ENCODE measurements around the gene ANKRD11.

ANKRD11 gene

GRCh38 chr16:89361751-89362539 lies 128.4 kb downstream of the ANKRD11 start:
- no peak for DNase-seq
- Histone ChIP-seq H3K23ac (ENCODE audit: low read length) (no peak overlapping the region), H3K4me3 (ENCODE audit: low read length) (no peak overlapping the region), H2BK15ac (replicated peaks; ENCODE audit: low read depth) (no peak overlapping the region), H3K79me1 (ENCODE audit: low read length) (peaks cover 25% of the 10 kb centered on the region), H3K36me3 (ENCODE audit: control insufficient read depth, insufficient read depth, low read length) (no peaks in the 10 kb centered on the region), H3K18ac (ENCODE audit: low read length) (no peak overlapping the region), H3K4me2 (ENCODE audit: low read length) (no peak overlapping the region), H4K5ac (ENCODE audit: low read length) (no peak overlapping the region), H3K56ac (ENCODE audit: low read length) (peak overlapping the region; percentile 25), H3K4ac (ENCODE audit: low read depth, low read length) (no peak overlapping the region), H4K8ac (ENCODE audit: low read depth, low read length) (no peak overlapping the region), H3K27ac (ENCODE audit: low read depth, low read length) (peak overlapping the region; percentile 65), H3K9ac (ENCODE audit: low read length) (no peak overlapping the region), H2AK5ac (ENCODE audit: low read length) (no peak overlapping the region), H2BK5ac (ENCODE audit: low read length) (no peak overlapping the region), H2BK120ac (ENCODE audit: low read depth, low read length) (no peak overlapping the region), H3K4me1 (ENCODE audit: control insufficient read depth, low read depth, low read length) (peaks cover 10% of the 10 kb centered on the region), H3K79me2 (ENCODE audit: control insufficient read depth, insufficient read depth, low read length) (peaks cover 91% of the 10 kb centered on the region), H3K27me3 (ENCODE audit: insufficient read depth, low read length, poor library complexity) (no peaks in the 10 kb centered on the region)
- no CpG with 5 or more reads among the region's 13 CpGs for WGBS (ENCODE audit: extremely low coverage, insufficient coverage, low lambda C conversion rate)

- peak overlapping the region; percentile 65 for H3K27ac ChIP-seq (ENCODE audit: low read depth, low read length)
- H3K4me3 ChIP-seq (ENCODE audit: low read length), result no peak overlapping the region
- H3K18ac ChIP-seq (ENCODE audit: low read length), result no peak overlapping the region
- H3K36me3 ChIP-seq (ENCODE audit: control insufficient read depth, insufficient read depth, low read length), result no peaks in the 10 kb centered on the region
- no peak overlapping the region for H4K8ac ChIP-seq (ENCODE audit: low read depth, low read length)
- no peak overlapping the region for H2BK120ac ChIP-seq (ENCODE audit: low read depth, low read length)
- H2BK5ac ChIP-seq (ENCODE audit: low read length), result no peak overlapping the region
- peak overlapping the region; percentile 31 for H3K56ac ChIP-seq (ENCODE audit: low read length)
- DNase-seq, result peak; percentile 70
- H2BK15ac ChIP-seq (replicated peaks; ENCODE audit: low read depth), result no peak overlapping the region
- H3K4me2 ChIP-seq (ENCODE audit: low read length), result no peak overlapping the region
- no peaks in the 10 kb centered on the region for H3K27me3 ChIP-seq (ENCODE audit: insufficient read depth, low read length, poor library complexity)
- H3K79me1 ChIP-seq (ENCODE audit: low read length), result peaks cover 24% of the 10 kb centered on the region
- H3K9ac ChIP-seq (ENCODE audit: low read length), result no peak overlapping the region
- H4K5ac ChIP-seq (ENCODE audit: low read length), result no peak overlapping the region
- no CpG with 5 or more reads among the region's 12 CpGs for WGBS (ENCODE audit: extremely low coverage, insufficient coverage, low lambda C conversion rate)
- no peak overlapping the region for H3K23ac ChIP-seq (ENCODE audit: low read length)
- H2AK5ac ChIP-seq (ENCODE audit: low read length), result no peak overlapping the region
- peaks cover 88% of the 10 kb centered on the region for H3K79me2 ChIP-seq (ENCODE audit: control insufficient read depth, insufficient read depth, low read length)
- H3K4ac ChIP-seq (ENCODE audit: low read depth, low read length), result no peak overlapping the region
- peaks cover 10% of the 10 kb centered on the region for H3K4me1 ChIP-seq (ENCODE audit: control insufficient read depth, low read depth, low read length)
Observed at GRCh38 chr16:89360760-89361435, 129.5 kb downstream of the ANKRD11 start.

DNA sequence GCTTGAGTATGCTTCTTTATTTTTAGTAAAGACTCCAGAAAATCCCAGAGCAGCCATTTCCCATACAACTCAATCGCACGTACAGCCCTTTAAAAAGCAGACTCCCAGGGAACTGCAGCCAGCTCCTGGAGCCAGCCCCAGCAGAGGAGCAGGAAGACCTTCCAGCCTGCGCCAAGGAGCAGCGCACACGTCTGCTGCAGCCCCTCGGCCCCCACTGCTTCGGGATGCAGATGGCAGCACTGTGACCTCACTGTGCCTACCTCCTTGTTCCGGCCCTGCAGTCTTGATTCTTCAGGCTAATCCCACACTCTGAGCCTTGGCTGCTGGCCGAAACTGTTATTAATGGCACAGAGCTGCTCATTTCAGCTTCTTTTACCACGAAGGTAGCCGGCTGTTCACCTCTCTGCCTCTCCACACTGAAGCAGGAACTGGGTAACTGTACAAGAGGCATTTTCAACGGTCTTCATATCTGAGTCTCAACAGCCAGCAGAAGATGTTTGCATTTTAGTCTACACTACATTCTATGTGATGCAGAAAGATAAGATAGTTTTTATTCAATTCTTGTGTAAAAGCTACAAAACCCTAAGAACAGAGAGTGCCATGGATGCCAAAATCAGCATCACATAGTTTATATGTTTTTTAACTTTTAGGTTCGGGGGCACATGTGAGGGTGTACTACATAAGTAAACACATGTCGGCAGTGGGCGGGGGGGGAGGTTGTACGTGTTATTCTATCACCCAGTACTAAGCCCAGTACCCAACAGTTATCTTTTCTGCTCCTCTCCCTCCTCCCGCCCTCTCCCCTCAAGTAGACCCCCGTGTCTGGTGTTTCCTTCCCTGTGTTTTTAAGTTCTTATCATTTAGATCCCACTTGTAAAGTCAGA lies 130.9 kb downstream of the ANKRD11 start:
- Histone ChIP-seq H3K27me3 (ENCODE audit: insufficient read depth, low read length, poor library complexity) (no peaks in the 10 kb centered on the region), H3K4me1 (ENCODE audit: control insufficient read depth, low read depth, low read length) (peaks cover 10% of the 10 kb centered on the region), H4K5ac (ENCODE audit: low read length) (no peak overlapping the region), H2BK15ac (replicated peaks; ENCODE audit: low read depth) (no peak overlapping the region), H3K27ac (ENCODE audit: low read depth, low read length) (no peak overlapping the region), H4K8ac (ENCODE audit: low read depth, low read length) (no peak overlapping the region), H3K79me1 (ENCODE audit: low read length) (peaks cover 27% of the 10 kb centered on the region), H2BK5ac (ENCODE audit: low read length) (no peak overlapping the region), H2BK120ac (ENCODE audit: low read depth, low read length) (no peak overlapping the region), H3K56ac (ENCODE audit: low read length) (no peak overlapping the region), H3K36me3 (ENCODE audit: control insufficient read depth, insufficient read depth, low read length) (no peaks in the 10 kb centered on the region), H3K79me2 (ENCODE audit: control insufficient read depth, insufficient read depth, low read length) (peaks cover 88% of the 10 kb centered on the region), H3K23ac (ENCODE audit: low read length) (no peak overlapping the region), H3K4me2 (ENCODE audit: low read length) (no peak overlapping the region), H3K9ac (ENCODE audit: low read length) (no peak overlapping the region), H3K4ac (ENCODE audit: low read depth, low read length) (no peak overlapping the region), H2AK5ac (ENCODE audit: low read length) (no peak overlapping the region), H3K4me3 (ENCODE audit: low read length) (no peak overlapping the region), H3K18ac (ENCODE audit: low read length) (no peak overlapping the region)
- WGBS (ENCODE audit: extremely low coverage, insufficient coverage, low lambda C conversion rate), result no CpG with 5 or more reads among the region's 18 CpGs
- DNase-seq, result no peak

GRCh38 chr16:89358030-89359005 lies 132.0 kb downstream of the ANKRD11 start:
- Histone ChIP-seq H4K8ac (ENCODE audit: low read depth, low read length) (no peak overlapping the region), H2BK15ac (replicated peaks; ENCODE audit: low read depth) (no peak overlapping the region), H2BK120ac (ENCODE audit: low read depth, low read length) (no peak overlapping the region), H3K27me3 (ENCODE audit: insufficient read depth, low read length, poor library complexity) (no peaks in the 10 kb centered on the region), H4K5ac (ENCODE audit: low read length) (no peak overlapping the region), H3K36me3 (ENCODE audit: control insufficient read depth, insufficient read depth, low read length) (no peaks in the 10 kb centered on the region), H3K4ac (ENCODE audit: low read depth, low read length) (no peak overlapping the region), H3K27ac (ENCODE audit: low read depth, low read length) (no peak overlapping the region), H3K4me3 (ENCODE audit: low read length) (no peak overlapping the region), H3K4me1 (ENCODE audit: control insufficient read depth, low read depth, low read length) (peaks cover 10% of the 10 kb centered on the region), H3K23ac (ENCODE audit: low read length) (no peak overlapping the region), H2BK5ac (ENCODE audit: low read length) (no peak overlapping the region), H3K79me1 (ENCODE audit: low read length) (peaks cover 30% of the 10 kb centered on the region), H3K9ac (ENCODE audit: low read length) (no peak overlapping the region), H3K4me2 (ENCODE audit: low read length) (no peak overlapping the region), H2AK5ac (ENCODE audit: low read length) (no peak overlapping the region), H3K56ac (ENCODE audit: low read length) (no peak overlapping the region), H3K79me2 (ENCODE audit: control insufficient read depth, insufficient read depth, low read length) (peaks cover 87% of the 10 kb centered on the region), H3K18ac (ENCODE audit: low read length) (no peak overlapping the region)
- DNase-seq, result no peak
- 100% methylated on average over 1 of the region's 21 CpGs for whole genome bisulfite sequencing (ENCODE audit: extremely low coverage, insufficient coverage, low lambda C conversion rate)
